Gastrocnemius medialis (tissue), 4 donors: ENCODE data around the gene ALX3. TPM values are rescaled to one million over a fixed set of nuclear protein-coding genes. Genes with fewer than 3 reads are reported as not detected.

Source experiments
- ATAC-seq, 2 donors: fragments of 150-250 bp; one replicate each; pipeline ENCODE4 v1.9.1; 2016
- DNase-seq, 2 donors: peaks; one replicate each; pipeline ENCODE4 v3.0.0-alpha.2; 2019
- H3K27ac ChIP-seq, 4 donors: fragments of 200-600 bp; sonication (generic); 1 replicate in 1 of 4; 2 replicates in 3 of 4; pipeline ENCODE4 v1.5.1; 2016 to 2018; ENCODE audit warnings: mild to moderate bottlenecking in 2 of 4, moderate library complexity in 1 of 4
- H3K27me3 ChIP-seq, 3 donors: fragments of 200-600 bp; sonication (generic) in 2 of 3; 1 replicate in 1 of 3; 2 replicates in 2 of 3; pipeline versions ENCODE4 v1.5.1 to v1.6.0; 2016 to 2019; ENCODE audit warnings: mild to moderate bottlenecking in 1 of 3, moderate library complexity in 1 of 3
- H3K36me3 ChIP-seq, 2 donors: fragments of 200-600 bp; sonication (generic) in 1 of 2; one replicate each; pipeline ENCODE4 v1.5.1; 2017 to 2018
- H3K4me1 ChIP-seq, 2 donors: fragments of 200-600 bp; sonication (generic) in 1 of 2; one replicate each; pipeline ENCODE4 v1.5.1; 2016 to 2017; ENCODE audit warnings: mild to moderate bottlenecking in 2 of 2
- H3K4me3 ChIP-seq, 4 donors: fragments of 200-600 bp; sonication (generic) in 3 of 4; 1 replicate in 1 of 4; 2 replicates in 3 of 4; pipeline ENCODE4 v1.5.1; 2016 to 2019; ENCODE audit warnings: mild to moderate bottlenecking in 2 of 4
- H3K9me3 ChIP-seq, 3 donors: fragments of 200-600 bp; sonication (generic) in 2 of 3; 1 replicate in 1 of 3; 2 replicates in 2 of 3; pipeline ENCODE4 v1.5.1; 2016 to 2019
- POLR2A ChIP-seq, 2 donors: fragments of 450-650 bp; IDR thresholded peaks; one replicate each; pipeline ENCODE4 v1.6.1; 2017; ENCODE audit warnings: antibody characterized with exemption in 2 of 2, mild to moderate bottlenecking in 2 of 2, moderate library complexity in 2 of 2
- in situ Hi-C, 4 donors: fragments of 200-750 bp; cut with MboI; loops; one replicate each; pipeline versions ENCODE4 v1.15.0 to v1.8.0; 2017; ENCODE audit warnings: low sequenced_read_pairs in 4 of 4
- intact Hi-C: fragments of 100-400 bp; cut with DNase I; formaldehyde crosslinking; loops from one replicate; pipeline ENCODE4 v1.15.1; 2023; ENCODE audit warnings: low total_unique reads
- total RNA-seq, 4 donors: library from RNA; depleted of rRNA; stranded (reverse); fragments of >200 nt; gene quantifications; one replicate each; pipeline versions ENCODE4 v1.1.0 to v1.2.3, GENCODE V29; 2016
- TF ChIP-seq, protein P1 (sequence below), 5 experiments: fragments of 450-650 bp in 3 of 5; fragments of 200-600 bp in 2 of 5; sonication (generic) in 2 of 5; IDR thresholded peaks in 4 of 5; conservative IDR thresholded peaks in 1 of 5; 1 replicate in 4 of 5; 2 replicates in 1 of 5; pipeline ENCODE4 v1.5.1; 2016 to 2019; ENCODE audit warnings: antibody characterized with exemption in 5 of 5, mild to moderate bottlenecking in 3 of 5, moderate library complexity in 3 of 5

The ALX3 gene
- total RNA-seq, 4 donors from 2014 or later, result not detected

DNA sequence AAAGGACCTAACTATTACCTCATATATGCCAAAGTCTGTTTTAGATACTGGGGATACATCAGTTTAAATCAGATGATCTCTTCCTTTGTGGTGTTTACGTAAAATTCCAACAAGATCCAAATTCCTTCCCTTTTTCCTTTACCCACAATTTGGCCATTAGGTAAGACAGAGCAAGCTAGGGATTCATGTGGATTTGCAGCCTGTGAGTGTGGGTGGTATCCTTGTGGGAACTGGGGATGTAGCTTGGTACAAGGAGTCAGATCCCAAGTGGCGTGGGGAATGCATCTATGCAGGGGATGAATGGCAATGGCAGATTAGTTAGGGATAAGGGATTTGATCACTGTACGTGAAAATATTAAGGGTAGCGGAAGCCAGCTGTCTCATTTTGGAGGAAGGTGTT lies 45.9 kb downstream of the ALX3 start:
- Histone ChIP-seq H3K9me3 (no peaks in the 10 kb centered on the region), H3K27me3 (no peaks in the 10 kb centered on the region), H3K4me1 (no peaks in the 10 kb centered on the region), H3K4me3 (no peak overlapping the region), H3K36me3 (peaks cover 0 to 56% of the 10 kb centered on the region in 2 donors), H3K27ac (no peak overlapping the region)
- in situ Hi-C loops (loop anchor here in 1 of 4 donors (25.0 kb wide), 1 partner anchor 313 kb away; the partner anchor contains the start of gene RBM15), intact Hi-C loops (no loop called here)
- TF ChIP-seq, protein P1, sequence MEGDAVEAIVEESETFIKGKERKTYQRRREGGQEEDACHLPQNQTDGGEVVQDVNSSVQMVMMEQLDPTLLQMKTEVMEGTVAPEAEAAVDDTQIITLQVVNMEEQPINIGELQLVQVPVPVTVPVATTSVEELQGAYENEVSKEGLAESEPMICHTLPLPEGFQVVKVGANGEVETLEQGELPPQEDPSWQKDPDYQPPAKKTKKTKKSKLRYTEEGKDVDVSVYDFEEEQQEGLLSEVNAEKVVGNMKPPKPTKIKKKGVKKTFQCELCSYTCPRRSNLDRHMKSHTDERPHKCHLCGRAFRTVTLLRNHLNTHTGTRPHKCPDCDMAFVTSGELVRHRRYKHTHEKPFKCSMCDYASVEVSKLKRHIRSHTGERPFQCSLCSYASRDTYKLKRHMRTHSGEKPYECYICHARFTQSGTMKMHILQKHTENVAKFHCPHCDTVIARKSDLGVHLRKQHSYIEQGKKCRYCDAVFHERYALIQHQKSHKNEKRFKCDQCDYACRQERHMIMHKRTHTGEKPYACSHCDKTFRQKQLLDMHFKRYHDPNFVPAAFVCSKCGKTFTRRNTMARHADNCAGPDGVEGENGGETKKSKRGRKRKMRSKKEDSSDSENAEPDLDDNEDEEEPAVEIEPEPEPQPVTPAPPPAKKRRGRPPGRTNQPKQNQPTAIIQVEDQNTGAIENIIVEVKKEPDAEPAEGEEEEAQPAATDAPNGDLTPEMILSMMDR (IDR thresholded peaks at IDR 0.05 in 4 of 5, conservative IDR thresholded peaks at IDR 0.05 in 1 of 5), result no peak
- no peak for TF ChIP-seq POLR2A (IDR thresholded peaks at IDR 0.05)
- no peak for DNase-seq
- ATAC-seq, result no peak

DNA sequence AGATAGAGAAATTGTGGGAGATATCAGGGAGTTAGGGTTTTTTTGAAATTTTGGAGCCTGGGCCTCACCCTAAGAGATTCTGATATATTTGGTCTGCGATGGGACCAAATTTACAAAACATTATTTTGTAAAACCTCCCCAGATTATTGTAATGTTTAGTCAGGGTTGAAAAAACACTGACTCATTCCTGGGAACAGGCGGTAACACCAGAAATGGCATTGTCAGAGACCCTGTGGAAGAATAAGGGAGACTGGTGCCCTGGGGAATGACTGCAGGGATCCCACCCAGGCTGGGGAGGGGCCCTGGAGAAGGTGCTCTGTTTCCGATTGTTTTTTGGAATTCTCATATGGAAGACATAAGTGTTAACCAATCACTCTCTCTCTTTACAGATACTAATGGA lies 49.2 kb downstream of the ALX3 start:
- in situ Hi-C loops, result no loop called here
- no peak for TF ChIP-seq POLR2A (IDR thresholded peaks at IDR 0.05)
- TF ChIP-seq, protein P1 (IDR thresholded peaks at IDR 0.05 in 4 of 5, conservative IDR thresholded peaks at IDR 0.05 in 1 of 5), result no peak
- DNase-seq, result no peak

GRCh38 chr1:110019770-110020169 lies 50.7 kb downstream of the ALX3 start:
- Histone ChIP-seq H3K27me3 (no peaks in the 10 kb centered on the region), H3K36me3 (peaks cover 13 to 100% of the 10 kb centered on the region in 2 donors), H3K9me3 (no peaks in the 10 kb centered on the region), H3K27ac (no peak overlapping the region), H3K4me3 (no peak overlapping the region), H3K4me1 (no peaks in the 10 kb centered on the region)
- in situ Hi-C loops (no loop called here), intact Hi-C loops (no loop called here)
- no peak for TF ChIP-seq POLR2A (IDR thresholded peaks at IDR 0.05)
- TF ChIP-seq, protein P1 (IDR thresholded peaks at IDR 0.05 in 4 of 5, conservative IDR thresholded peaks at IDR 0.05 in 1 of 5), result no peak
- DNase-seq (no peak), ATAC-seq (no peak)

More for the DNA sequence above, 49.2 kb downstream of the ALX3 start:
- intact Hi-C loops, result no loop called here
- H3K9me3 ChIP-seq, result no peaks in the 10 kb centered on the region
- no peak overlapping the region for H3K4me3 ChIP-seq
- no peak for ATAC-seq
- H3K27me3 ChIP-seq, result no peaks in the 10 kb centered on the region
- peaks cover 13 to 90% of the 10 kb centered on the region in 2 donors for H3K36me3 ChIP-seq
- H3K27ac ChIP-seq, result no peak overlapping the region
- no peaks in the 10 kb centered on the region for H3K4me1 ChIP-seq

DNA sequence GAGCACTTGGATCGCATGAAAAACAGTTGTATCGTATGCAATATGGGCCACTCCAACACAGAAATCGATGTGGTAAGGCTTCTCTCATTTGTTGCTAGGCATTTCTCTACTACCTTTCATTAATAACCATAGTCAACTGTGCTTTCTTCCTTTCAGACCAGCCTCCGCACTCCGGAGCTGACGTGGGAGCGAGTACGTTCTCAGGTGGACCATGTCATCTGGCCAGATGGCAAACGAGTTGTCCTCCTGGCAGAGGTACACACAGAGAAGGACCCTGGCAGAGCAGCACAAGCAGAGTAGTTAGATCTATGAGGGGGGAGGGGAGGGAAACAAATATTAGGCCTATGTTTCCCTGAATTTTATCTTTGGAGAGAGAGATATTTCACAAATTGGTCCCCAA lies 52.1 kb downstream of the ALX3 start:
- intact Hi-C loops, result no loop called here
- in situ Hi-C loops, result no loop called here
- peaks cover 13 to 100% of the 10 kb centered on the region in 2 donors for H3K36me3 ChIP-seq

More for the DNA sequence above, 52.1 kb downstream of the ALX3 start:
- no peaks in the 10 kb centered on the region for H3K27me3 ChIP-seq
- H3K4me1 ChIP-seq, result no peaks in the 10 kb centered on the region
- TF ChIP-seq, protein P1 (IDR thresholded peaks at IDR 0.05 in 4 of 5, conservative IDR thresholded peaks at IDR 0.05 in 1 of 5), result no peak
- no peak for TF ChIP-seq POLR2A (IDR thresholded peaks at IDR 0.05)
- DNase-seq, result no peak
- no peak overlapping the region for H3K27ac ChIP-seq
- H3K9me3 ChIP-seq, result no peaks in the 10 kb centered on the region
- H3K4me3 ChIP-seq, result no peak overlapping the region
- ATAC-seq, result no peak
